Adrenal gland (tissue), 12 donors: ENCODE measurements around the gene TRIM36. TPM values are rescaled to one million over a fixed set of nuclear protein-coding genes. Genes with fewer than 3 reads are reported as not detected.

Experiments
- DNase-seq, 7 donors: peaks; one replicate each; pipeline ENCODE4 v3.0.0-alpha.2; 2019 to 2020
- H3K27ac ChIP-seq, 5 donors: fragments of 200-600 bp; sonication (generic) in 4 of 5; 1 replicate in 3 of 5; 2 replicates in 2 of 5; pipeline versions ENCODE4 v1.5.1 to v1.8.0; 2016 to 2020; ENCODE audit warnings: mild to moderate bottlenecking in 1 of 5
- H3K27me3 ChIP-seq: fragments of 200-600 bp; 2 replicates; pipeline ENCODE4 v1.8.0; 2021
- H3K36me3 ChIP-seq, 2 donors: fragments of 200-600 bp; replicated peaks in 1 of 2; 1 replicate in 1 of 2; 2 replicates in 1 of 2; pipeline versions ENCODE4 v1.5.1 to v1.8.0; 2018 to 2022
- H3K4me1 ChIP-seq, 2 donors: fragments of 200-600 bp; replicated peaks in 1 of 2; 1 replicate in 1 of 2; 2 replicates in 1 of 2; pipeline versions ENCODE4 v1.5.1 to v1.8.0; 2018 to 2021
- H3K4me3 ChIP-seq, 4 donors: fragments of 200-600 bp; sonication (generic) in 3 of 4; one replicate each; pipeline ENCODE4 v1.5.1; 2016 to 2018
- H3K9me3 ChIP-seq, 3 donors: fragments of 200-600 bp; sonication (generic) in 1 of 3; replicated peaks in 1 of 3; 1 replicate in 2 of 3; 2 replicates in 1 of 3; pipeline versions ENCODE4 v1.5.1 to v1.8.0; 2016 to 2021
- POLR2A ChIP-seq, 2 donors: fragments of 450-650 bp; IDR thresholded peaks; one replicate each; pipeline ENCODE4 v1.6.1; 2017; ENCODE audit warnings: antibody characterized with exemption in 2 of 2, mild to moderate bottlenecking in 2 of 2, moderate library complexity in 1 of 2
- WGBS, 4 donors: extraction: QIAGEN DNeasy Blood & Tissue Kit in 2 of 4; methylation state at CpG; one replicate each; pipeline versions ENCODE4 v1.1.5 to v1.1.7; 2013 to 2017; 5-methylcytosine and 5-hydroxymethylcytosine counted together
- intact Hi-C, 2 donors: fragments of 100-400 bp; cut with DNase I; formaldehyde crosslinking; loops; one replicate each; pipeline versions ENCODE4 v1.14.1 to v1.15.0; 2022 to 2023
- polyA plus RNA-seq, 3 donors: library from polyadenylated mRNA; stranded (reverse); fragments of 200-250 nt in 2 of 3; fragments of 350-450 nt in 1 of 3; fragmentation: Illumina TruSeq in 1 of 3; extraction: RNeasy Lipid Tissue Mini Kit (QIAGEN cat#74804) in 1 of 3; gene quantifications; one replicate each; pipeline ENCODE4 v1.2.3, GENCODE V29; 2013 to 2014
- total RNA-seq, 9 donors: library from RNA; depleted of rRNA in 4 of 9; stranded (reverse); fragments of >200 nt in 4 of 9; fragments of 120-200 nt in 1 of 9; fragmentation: NEBNext Ultra II Directional in 1 of 9; extraction: Animal tissue kit (Norgen Biotek cat#: 25700) in 1 of 9; gene quantifications; one replicate each; pipeline versions ENCODE4 v1.1.0 to v1.2.4, GENCODE V29; 2013 to 2023
- TF ChIP-seq, protein P1 (sequence below), 6 experiments: fragments of 450-650 bp in 4 of 6; fragments of 200-600 bp in 2 of 6; sonication (generic) in 1 of 6; IDR thresholded peaks; 1 replicate in 5 of 6; 2 replicates in 1 of 6; pipeline versions ENCODE4 v1.5.1 to v1.8.0; 2016 to 2021; ENCODE audit warnings: antibody characterized with exemption in 6 of 6, mild to moderate bottlenecking in 2 of 6, moderate library complexity in 1 of 6
- donor health status: healthy with polysubstance abuse.
- donor health status: Bipolar disorder and iron deficiency.
- donor health status: DM: yes; HTN: yes; CAD: no.
- donor health status: DM: no; HTN: no; CAD: no.
- donor health status: DM: no; HTN: no; CAD: no.
- donor health status: DM: yes; HTN: yes; CAD: no.

TRIM36 gene
- total and polyA plus RNA-seq, 12 donors: 0.36 to 23.5 (median 2.8) TPM

DNA sequence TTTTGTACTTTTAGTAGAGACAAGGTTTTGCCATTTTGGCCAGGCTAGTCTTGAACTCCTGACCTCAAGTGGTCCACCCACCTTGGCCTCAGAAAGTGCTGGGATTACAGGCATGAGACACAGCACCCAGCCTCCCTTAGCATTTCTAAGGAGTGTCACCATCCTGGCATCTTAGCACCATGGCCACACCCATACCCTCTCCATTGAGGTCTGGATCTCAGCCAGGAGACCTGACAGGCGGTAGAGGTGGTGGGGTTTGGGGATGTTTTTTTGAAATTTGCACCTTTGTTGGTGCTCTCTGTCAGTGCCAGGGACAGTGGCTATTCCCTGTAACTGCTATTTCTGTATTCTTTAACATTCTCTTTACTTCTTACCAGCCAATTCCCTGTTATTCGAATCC, 72.5 kb downstream of the TRIM36 start:
- no peaks in the 10 kb centered on the region for H3K27me3 ChIP-seq
- no peaks in the 10 kb centered on the region for H3K9me3 ChIP-seq
- 61 to 68% (median 66%) methylated on average over 2 of the region's 2 CpGs for WGBS, 4 donors
- peaks cover 0 to 11% of the 10 kb centered on the region in 2 donors for H3K4me1 ChIP-seq
- H3K36me3 ChIP-seq: no peaks in the 10 kb centered on the region
- intact Hi-C loops: loop anchor here (5.0 kb wide), 2 partner anchors 150 to 155 kb away; no protein-coding TSS in a partner anchor
- DNase-seq: no peak
- H3K27ac ChIP-seq: no peak overlapping the region
- H3K4me3 ChIP-seq: no peak overlapping the region
- no peak for TF ChIP-seq POLR2A (IDR thresholded peaks at IDR 0.05)
- TF ChIP-seq, protein P1, sequence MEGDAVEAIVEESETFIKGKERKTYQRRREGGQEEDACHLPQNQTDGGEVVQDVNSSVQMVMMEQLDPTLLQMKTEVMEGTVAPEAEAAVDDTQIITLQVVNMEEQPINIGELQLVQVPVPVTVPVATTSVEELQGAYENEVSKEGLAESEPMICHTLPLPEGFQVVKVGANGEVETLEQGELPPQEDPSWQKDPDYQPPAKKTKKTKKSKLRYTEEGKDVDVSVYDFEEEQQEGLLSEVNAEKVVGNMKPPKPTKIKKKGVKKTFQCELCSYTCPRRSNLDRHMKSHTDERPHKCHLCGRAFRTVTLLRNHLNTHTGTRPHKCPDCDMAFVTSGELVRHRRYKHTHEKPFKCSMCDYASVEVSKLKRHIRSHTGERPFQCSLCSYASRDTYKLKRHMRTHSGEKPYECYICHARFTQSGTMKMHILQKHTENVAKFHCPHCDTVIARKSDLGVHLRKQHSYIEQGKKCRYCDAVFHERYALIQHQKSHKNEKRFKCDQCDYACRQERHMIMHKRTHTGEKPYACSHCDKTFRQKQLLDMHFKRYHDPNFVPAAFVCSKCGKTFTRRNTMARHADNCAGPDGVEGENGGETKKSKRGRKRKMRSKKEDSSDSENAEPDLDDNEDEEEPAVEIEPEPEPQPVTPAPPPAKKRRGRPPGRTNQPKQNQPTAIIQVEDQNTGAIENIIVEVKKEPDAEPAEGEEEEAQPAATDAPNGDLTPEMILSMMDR (IDR thresholded peaks at IDR 0.05): no peak

DNA sequence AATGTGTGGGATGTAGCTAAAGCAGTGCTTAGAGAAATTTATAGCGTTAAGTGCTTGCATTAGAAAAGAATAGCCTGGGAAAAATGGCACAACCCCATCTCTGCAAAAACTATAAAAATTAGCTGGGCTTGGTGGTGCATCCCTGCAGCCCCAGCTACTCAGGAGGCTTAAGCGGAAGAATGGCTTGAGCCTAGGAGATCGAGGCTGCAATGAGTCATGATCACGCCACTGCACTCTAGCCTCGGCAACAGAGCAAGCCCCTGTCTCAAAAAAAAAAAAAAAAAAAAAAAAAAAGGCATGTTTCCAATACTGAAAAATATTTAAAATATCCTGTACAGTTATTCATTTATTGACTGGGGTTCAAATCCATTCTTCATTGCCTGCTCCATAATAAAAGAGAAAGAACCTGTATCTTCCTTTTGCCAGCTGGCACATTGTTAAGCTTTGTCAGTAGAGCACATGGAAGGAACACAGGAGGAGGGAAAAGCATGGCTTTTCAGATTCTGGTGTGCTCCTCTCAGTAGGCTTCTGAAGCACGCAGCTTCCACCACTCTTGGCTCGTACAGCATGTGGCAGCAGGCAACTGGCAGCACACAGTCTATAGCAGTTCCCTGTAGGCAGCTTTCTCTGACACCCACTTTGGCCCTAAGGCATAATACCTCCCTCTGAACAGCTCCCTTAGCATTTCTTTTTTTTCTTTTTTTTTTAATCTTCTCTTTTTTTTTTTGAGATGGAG, 73.5 kb downstream of the TRIM36 start:
- Histone ChIP-seq H3K4me3 (no peak overlapping the region), H3K36me3 (no peaks in the 10 kb centered on the region), H3K4me1 (peaks cover 0 to 9% of the 10 kb centered on the region in 2 donors), H3K27me3 (no peaks in the 10 kb centered on the region), H3K9me3 (no peaks in the 10 kb centered on the region), H3K27ac (no peak overlapping the region)
- peak in 1 of 7 donors; percentile 10 for DNase-seq
- intact Hi-C loops: loop anchor here (5.0 kb wide), 2 partner anchors 151 to 156 kb away; no protein-coding TSS in a partner anchor
- TF ChIP-seq, protein P1 (IDR thresholded peaks at IDR 0.05): no peak
- no peak for TF ChIP-seq POLR2A (IDR thresholded peaks at IDR 0.05)
- 65 to 75% (median 69%) methylated on average over 7 of the region's 7 CpGs for WGBS, 4 donors

DNA sequence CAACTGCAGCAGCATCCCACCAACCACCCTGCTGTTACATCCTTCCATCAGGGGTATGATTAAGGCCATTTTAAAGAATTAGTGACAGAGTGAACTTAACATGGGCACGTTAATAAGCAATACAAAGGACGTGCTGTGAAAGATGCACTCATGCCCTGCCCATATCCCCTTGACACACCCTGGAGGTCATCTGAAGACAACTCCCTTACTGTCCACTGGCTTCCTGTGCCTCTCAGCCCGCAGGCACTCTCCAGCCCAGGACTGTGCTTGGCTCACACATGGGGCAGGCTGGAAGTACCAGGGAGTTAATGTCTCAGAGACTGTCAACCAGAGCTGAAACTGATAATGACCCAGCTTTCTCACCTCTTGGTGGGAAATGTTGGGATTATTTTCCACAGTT, 81.8 kb downstream of the TRIM36 start:
- H3K9me3 ChIP-seq: no peaks in the 10 kb centered on the region
- no peaks in the 10 kb centered on the region for H3K27me3 ChIP-seq
- WGBS, 4 donors: 63 to 76% (median 68%) methylated on average over 2 to 3 of the region's 3 CpGs
- intact Hi-C loops: no loop called here
- DNase-seq: no peak
- no peaks in the 10 kb centered on the region for H3K36me3 ChIP-seq
- no peak overlapping the region for H3K27ac ChIP-seq
- TF ChIP-seq, protein P1 (IDR thresholded peaks at IDR 0.05): no peak
- no peak for TF ChIP-seq POLR2A (IDR thresholded peaks at IDR 0.05)
- no peak overlapping the region for H3K4me3 ChIP-seq
- no peaks in the 10 kb centered on the region for H3K4me1 ChIP-seq

DNA sequence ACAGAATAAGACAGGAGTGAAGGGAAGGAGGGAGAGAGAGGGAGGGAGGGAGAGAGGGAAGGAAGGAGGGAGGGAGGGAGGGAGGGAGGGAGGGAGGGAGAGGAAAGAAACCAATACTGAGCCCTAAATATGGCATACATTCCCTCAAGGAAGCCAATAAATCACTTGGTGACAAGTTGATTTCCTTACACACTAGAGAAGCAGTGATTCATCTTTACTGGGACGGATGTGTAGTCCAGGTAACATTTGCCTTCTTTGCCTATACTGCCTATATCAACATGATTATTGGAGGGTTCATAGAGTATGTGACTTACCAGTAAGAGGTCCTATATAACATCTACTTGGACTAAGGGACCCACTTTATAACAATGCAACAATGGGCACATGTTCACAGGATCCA, 83.2 kb downstream of the TRIM36 start:
- Histone ChIP-seq H3K9me3 (no peaks in the 10 kb centered on the region), H3K4me1 (no peaks in the 10 kb centered on the region), H3K27ac (no peak overlapping the region), H3K4me3 (no peak overlapping the region), H3K36me3 (no peaks in the 10 kb centered on the region), H3K27me3 (no peaks in the 10 kb centered on the region)
- 36 to 62% (median 50%) methylated on average over 1 of the region's 1 CpG for WGBS, 4 donors
- intact Hi-C loops: no loop called here
- no peak for DNase-seq
- TF ChIP-seq POLR2A (IDR thresholded peaks at IDR 0.05): no peak
